SK-N-MC (cell line): ENCODE measurements around the gene ARAP2.

Source experiments
- EZH2 ChIP-seq: fragments of 200-600 bp; sonication (generic); IDR thresholded peaks from one replicate; pipeline ENCODE4 v1.6.1; 2017; ENCODE audit warnings: antibody characterized with exemption
- POLR2AphosphoS5 ChIP-seq: IDR thresholded peaks from 2 replicates; pipeline ENCODE4 v1.6.1; 2012; ENCODE audit warnings: mild to moderate bottlenecking, low read depth, low read length, borderline replicate concordance

- TF ChIP-seq EZH2 (no peak), POLR2AphosphoS5 (no peak)
These were observed 85.1 kb downstream of the ARAP2 start for GRCh38 chr4:36159208-36159607.
